K562 (cell line): ENCODE measurements around the gene SPAG4. TPM values are rescaled to one million over a fixed set of nuclear protein-coding genes. Genes with fewer than 3 reads are reported as not detected.

Experiments
- ATAC-seq: fragments of 200-7000 bp; cut with Tn5 transposase; 3 replicates; pipeline ENCODE4 v1.9.1; 2020; ENCODE audit warnings: moderate library complexity
- BruUV-seq: library from RNA; stranded (reverse); fragments of 400-500 nt; replicated peaks from 2 replicates; lab custom pipeline; 2021; lab: Mats Ljungman, UMichigan
- CTCF ChIA-PET: fragments of 300-600 bp; formaldehyde crosslinking; extraction: SDS; loops from one replicate; lab custom pipeline; 2021; ENCODE audit warnings: low intra/inter-chr PET ratio; lab: Yijun Ruan, JAX
- POLR2A ChIA-PET: fragments of 300-600, 350-650 bp; sonication (Branson Sonifier 250); formaldehyde crosslinking; extraction: SDS; loops from one replicate; lab custom pipeline; 2021; ENCODE audit warnings: antibody characterized with exemption, inconsistent platforms; lab: Yijun Ruan, JAX
- DNase-seq, 4 experiments: peaks; one replicate each; pipeline versions ENCODE4 v3.0.0 to v3.0.0-alpha.2; 2011 to 2018; ENCODE audit warnings: low spot score in 3 of 4, mixed read lengths in 3 of 4; ENCODE audit errors: extremely low read depth in 1 of 4
- FAIRE-seq: peaks from 2 replicates; lab custom pipeline; 2011; peaks lifted over from hg19 to GRCh38; lab: Jason Lieb, UNC
- H2AFZ ChIP-seq: 2 replicates; pipeline ENCODE4 v1.6.0; 2011; ENCODE audit warnings: low read depth, low read length, control low read depth, inconsistent platforms
- H3K27ac ChIP-seq: fragments of 200-600 bp; 3 replicates; pipeline ENCODE4 v1.8.0; 2011; ENCODE audit warnings: low read depth, mild to moderate bottlenecking, control low read depth, inconsistent platforms, low read length, moderate library complexity, mixed read lengths; ENCODE audit errors: extremely low read depth
- H3K27me3 ChIP-seq, 2 experiments: fragments of 300-600 bp in 1 of 2; 2 replicates in 1 of 2; 3 replicates in 1 of 2; pipeline versions ENCODE4 v1.6.0 to v1.8.0; 2011; ENCODE audit warnings: inconsistent platforms in 2 of 2, low read length in 2 of 2, mild to moderate bottlenecking in 1 of 2, mixed read lengths in 1 of 2, moderate library complexity in 1 of 2; ENCODE audit not compliant: control insufficient read depth in 2 of 2, insufficient read depth in 2 of 2
- H3K36me3 ChIP-seq: fragments of 300-600 bp; 3 replicates; pipeline ENCODE4 v1.8.0; 2011; ENCODE audit warnings: mild to moderate bottlenecking, low read length, inconsistent platforms; ENCODE audit not compliant: control insufficient read depth, insufficient read depth
- H3K4me1 ChIP-seq, 2 experiments: fragments of 200-600 bp in 1 of 2; replicated peaks in 1 of 2; 2 replicates in 1 of 2; 3 replicates in 1 of 2; pipeline versions ENCODE4 v1.5.1 to v1.8.0; 2011; ENCODE audit warnings: inconsistent platforms in 2 of 2, low read length in 2 of 2, mild to moderate bottlenecking in 1 of 2, mixed read lengths in 1 of 2, moderate library complexity in 1 of 2; ENCODE audit not compliant: control insufficient read depth in 2 of 2, insufficient read depth in 2 of 2
- H3K4me2 ChIP-seq: 2 replicates; pipeline ENCODE4 v1.6.1; 2011; ENCODE audit warnings: low read length, control low read depth, inconsistent platforms, mixed read lengths; ENCODE audit not compliant: insufficient read depth
- H3K4me3 ChIP-seq: fragments of 200-600 bp; sonication (generic), shearing (Covaris generic); 2 replicates; pipeline ENCODE4 v1.5.1; 2016; ENCODE audit warnings: control low read depth, inconsistent platforms
- H3K79me2 ChIP-seq: fragments of 200-600 bp; 3 replicates; pipeline ENCODE4 v1.8.0; 2011; ENCODE audit warnings: low read length, inconsistent platforms; ENCODE audit not compliant: control insufficient read depth, insufficient read depth
- H3K9ac ChIP-seq, 2 experiments: 2 replicates each; pipeline versions ENCODE4 v1.6.0 to v1.6.1; 2011; ENCODE audit warnings: low read depth in 2 of 2, low read length in 2 of 2, control low read depth in 1 of 2, inconsistent platforms in 1 of 2, mild to moderate bottlenecking in 1 of 2, mixed read lengths in 1 of 2; ENCODE audit not compliant: insufficient read depth in 1 of 2
- H3K9me1 ChIP-seq: one replicate; pipeline ENCODE4 v1.6.0; 2011; ENCODE audit warnings: inconsistent platforms, mild to moderate bottlenecking, low read length, moderate library complexity; ENCODE audit not compliant: control insufficient read depth, insufficient read depth
- H3K9me3 ChIP-seq: replicated peaks from 2 replicates; pipeline ENCODE4 v1.5.1; 2011; ENCODE audit warnings: low read depth, low read length, inconsistent platforms; ENCODE audit not compliant: control insufficient read depth, insufficient read depth
- H4K20me1 ChIP-seq: replicated peaks from 2 replicates; pipeline ENCODE4 v1.6.1; 2011; ENCODE audit warnings: low read length, inconsistent platforms, mixed read lengths; ENCODE audit not compliant: control insufficient read depth, insufficient read depth
- CTBP1 ChIP-seq: fragments of 450-650 bp; IDR thresholded peaks from 2 replicates; pipeline ENCODE4 v1.6.1; 2016; ENCODE audit warnings: borderline replicate concordance
- POLR2AphosphoS2 ChIP-seq: IDR thresholded peaks from 2 replicates; pipeline ENCODE4 v1.6.1; 2012; ENCODE audit warnings: low read length, improper control_type of control experiment
- POLR2B ChIP-seq: fragments of 450-650 bp; IDR thresholded peaks from 2 replicates; pipeline ENCODE4 v1.6.1; 2018; ENCODE audit warnings: low read depth; ENCODE audit not compliant: partially characterized antibody
- WGBS: fragments of 100-300 bp; shearing (Covaris generic); methylation state at CpG from one replicate; pipeline ENCODE4 v1.1.6; 2016; ENCODE audit warnings: low coverage, mixed read lengths; ENCODE audit not compliant: insufficient coverage; ENCODE audit errors: missing lambda C conversion rate; 5-methylcytosine and 5-hydroxymethylcytosine counted together
- in situ Hi-C: fragments of 300-500 bp; cut with MboI; formaldehyde crosslinking; loops from 4 replicates; pipeline ENCODE4 v1.15.0; 2018; ENCODE audit warnings: inconsistent platforms, mixed read lengths
- intact Hi-C: fragments of 100-400 bp; cut with micrococcal nuclease; formaldehyde crosslinking; loops from 2 replicates; pipeline ENCODE4 v1.14.2; 2022
- polyA plus RNA-seq, 8 experiments: library from polyadenylated mRNA; depleted of rRNA in 4 of 8; stranded (reverse) in 5 of 8; unstranded in 3 of 8; fragments of >200 nt; fragmentation: Nextera tagmentation in 2 of 8; fragmentation: Illumina TruSeq in 1 of 8; extraction: Ambion mirVana in 2 of 8; extraction: Trizol in 1 of 8; gene quantifications; 2 replicates each; pipeline versions ENCODE4 v1.2.1 to v1.2.3, GENCODE V29; 2011 to 2014; ENCODE audit warnings: inconsistent platforms in 1 of 8, missing spikeins in 1 of 8
- total RNA-seq, 7 experiments: library from RNA; depleted of rRNA in 6 of 7; stranded (reverse); fragments of >200 nt in 6 of 7; fragmentation: Illumina TruSeq in 2 of 7; extraction: Trizol in 2 of 7; gene quantifications; 2 replicates each; pipeline versions ENCODE4 v1.2.1 to v1.2.3, GENCODE V29; 2011 to 2021; ENCODE audit warnings: low replicate concordance in 1 of 7
- TF ChIP-seq, protein P1 (sequence below), 3 experiments: fragments of 200-800 bp in 1 of 3; fragments of 250-450 bp in 1 of 3; fragments of 450-650 bp in 1 of 3; sonication (Bioruptor Pico) in 1 of 3; sonication (Bioruptor generic) in 1 of 3; formaldehyde crosslinking in 1 of 3; IDR thresholded peaks; 2 replicates each; pipeline versions ENCODE4 v1.6.1 to v1.8.0; 2016 to 2022; ENCODE audit warnings: mild to moderate bottlenecking in 2 of 3, missing genetic modification characterization in 2 of 3, missing compliant biosample characterization in 1 of 3, moderate library complexity in 1 of 3

Gene SPAG4
- total and polyA plus RNA-seq, 9 of the 15 experiments (the other 6 are each of a cell fraction or from before 2014, with no cell fraction given): 1.6 to 11.4 (median 4.6) TPM

DNA sequence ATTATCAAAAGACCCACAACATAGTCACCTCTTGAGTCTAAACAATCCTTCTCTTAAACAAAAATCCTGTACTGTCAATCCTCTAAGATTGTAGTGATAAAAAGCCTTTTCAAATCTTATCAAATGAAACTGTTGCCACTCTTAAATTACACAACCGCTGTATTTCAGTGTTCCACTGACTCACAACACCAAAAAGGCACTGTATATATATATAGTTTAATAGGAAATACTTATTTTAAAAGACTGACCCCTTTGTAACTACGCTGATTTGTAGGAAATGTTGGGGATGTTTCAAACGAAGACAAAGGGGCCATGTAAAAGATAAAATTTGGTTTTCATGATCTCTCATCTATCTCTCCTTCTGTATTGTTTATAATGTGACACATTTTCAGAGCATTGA, 35.0 kb downstream of the SPAG4 start:
- FAIRE-seq: no peak
- ChIA-PET CTCF (no interaction called here), POLR2A (no interaction called here)
- in situ Hi-C loops (no loop called here), intact Hi-C loops (no loop called here)
- Histone ChIP-seq H3K79me2 (peaks cover 88% of the 10 kb centered on the region), H3K27me3 (no peaks in the 10 kb centered on the region), H3K9ac (no peak overlapping the region), H3K4me2 (no peak overlapping the region), H4K20me1 (peaks cover 18% of the 10 kb centered on the region; the same call in 1 of the 2 replicates), H3K27ac (no peak overlapping the region), H3K9me3 (no peaks in the 10 kb centered on the region), H3K36me3 (peaks cover 65% of the 10 kb centered on the region), H3K9me1 (no peaks in the 10 kb centered on the region), H3K4me1 (no peaks in the 10 kb centered on the region; a peak in 1 of 5 replicates), H3K4me3 (no peak overlapping the region), H2AFZ (no peak overlapping the region)
- no TSS peak for BruUV-seq
- TF ChIP-seq POLR2AphosphoS2 (peak; percentile 33; the same call in 1 of the 2 replicates), CTBP1 (no peak), POLR2B (peak; percentile 29)
- TF ChIP-seq, protein P1, sequence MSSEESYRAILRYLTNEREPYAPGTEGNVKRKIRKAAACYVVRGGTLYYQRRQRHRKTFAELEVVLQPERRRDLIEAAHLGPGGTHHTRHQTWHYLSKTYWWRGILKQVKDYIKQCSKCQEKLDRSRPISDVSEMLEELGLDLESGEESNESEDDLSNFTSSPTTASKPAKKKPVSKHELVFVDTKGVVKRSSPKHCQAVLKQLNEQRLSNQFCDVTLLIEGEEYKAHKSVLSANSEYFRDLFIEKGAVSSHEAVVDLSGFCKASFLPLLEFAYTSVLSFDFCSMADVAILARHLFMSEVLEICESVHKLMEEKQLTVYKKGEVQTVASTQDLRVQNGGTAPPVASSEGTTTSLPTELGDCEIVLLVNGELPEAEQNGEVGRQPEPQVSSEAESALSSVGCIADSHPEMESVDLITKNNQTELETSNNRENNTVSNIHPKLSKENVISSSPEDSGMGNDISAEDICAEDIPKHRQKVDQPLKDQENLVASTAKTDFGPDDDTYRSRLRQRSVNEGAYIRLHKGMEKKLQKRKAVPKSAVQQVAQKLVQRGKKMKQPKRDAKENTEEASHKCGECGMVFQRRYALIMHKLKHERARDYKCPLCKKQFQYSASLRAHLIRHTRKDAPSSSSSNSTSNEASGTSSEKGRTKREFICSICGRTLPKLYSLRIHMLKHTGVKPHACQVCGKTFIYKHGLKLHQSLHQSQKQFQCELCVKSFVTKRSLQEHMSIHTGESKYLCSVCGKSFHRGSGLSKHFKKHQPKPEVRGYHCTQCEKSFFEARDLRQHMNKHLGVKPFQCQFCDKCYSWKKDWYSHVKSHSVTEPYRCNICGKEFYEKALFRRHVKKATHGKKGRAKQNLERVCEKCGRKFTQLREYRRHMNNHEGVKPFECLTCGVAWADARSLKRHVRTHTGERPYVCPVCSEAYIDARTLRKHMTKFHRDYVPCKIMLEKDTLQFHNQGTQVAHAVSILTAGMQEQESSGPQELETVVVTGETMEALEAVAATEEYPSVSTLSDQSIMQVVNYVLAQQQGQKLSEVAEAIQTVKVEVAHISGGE (CRISPR knock-in tag; IDR thresholded peaks at IDR 0.05): no peak
- no peak for ATAC-seq
- DNase-seq: no peak
- 40% methylated on average over 3 of the region's 3 CpGs for WGBS
